ENCODE measurements around the gene INSM1.

Gene INSM1

GRCh38 chr20:20363434-20363798, 4.5 kb upstream of the INSM1 start:
- peaks cover 65% of the 10 kb centered on the region for H3K27me3 ChIP-seq (replicated peaks)
- no peak for TF ChIP-seq CTCF (IDR thresholded peaks at IDR 0.05; ENCODE audit: low read depth, low read length, missing control alignments)
- no peak overlapping the region for H3K4me3 ChIP-seq (ENCODE audit: low read depth, low read length)
- no peak overlapping the region for H3K27ac ChIP-seq
- in situ Hi-C loops (cut with HindIII; ENCODE audit: low pct_ligation_motif_present, low sequenced_read_pairs) = no loop called here
- no peaks in the 10 kb centered on the region for H3K36me3 ChIP-seq (replicated peaks)
- DNase-seq = no peak

GRCh38 chr20:20363799-20364592, 3.9 kb upstream of the INSM1 start:
- H3K27ac ChIP-seq = no peak overlapping the region
- H3K36me3 ChIP-seq (replicated peaks) = no peaks in the 10 kb centered on the region
- no peak overlapping the region for H3K4me3 ChIP-seq (ENCODE audit: low read depth, low read length)
- peaks cover 68% of the 10 kb centered on the region for H3K27me3 ChIP-seq (replicated peaks)
- DNase-seq = no peak
- in situ Hi-C loops (cut with HindIII; ENCODE audit: low pct_ligation_motif_present, low sequenced_read_pairs) = no loop called here
- no peak for TF ChIP-seq CTCF (IDR thresholded peaks at IDR 0.05; ENCODE audit: low read depth, low read length, missing control alignments)

- Histone ChIP-seq H3K36me3 (replicated peaks) (no peaks in the 10 kb centered on the region), H3K27me3 (replicated peaks) (peaks cover 76% of the 10 kb centered on the region), H3K27ac (no peak overlapping the region), H3K4me3 (ENCODE audit: low read depth, low read length) (no peak overlapping the region)
- no peak for TF ChIP-seq CTCF (IDR thresholded peaks at IDR 0.05; ENCODE audit: low read depth, low read length, missing control alignments)
- no peak for DNase-seq
- in situ Hi-C loops (cut with HindIII; ENCODE audit: low pct_ligation_motif_present, low sequenced_read_pairs) = no loop called here
These were observed 3.1 kb upstream of the INSM1 start for GRCh38 chr20:20364593-20365479.

- in situ Hi-C loops (cut with HindIII; ENCODE audit: low pct_ligation_motif_present, low sequenced_read_pairs) = no loop called here
- no peak for TF ChIP-seq CTCF (IDR thresholded peaks at IDR 0.05; ENCODE audit: low read depth, low read length, missing control alignments)
- H3K27me3 ChIP-seq (replicated peaks) = peaks cover 83% of the 10 kb centered on the region
These were observed 2.3 kb upstream of the INSM1 start for GRCh38 chr20:20365480-20366161.

GRCh38 chr20:20366551-20366875, 1.4 kb upstream of the INSM1 start:
- no peak overlapping the region for H3K4me3 ChIP-seq (ENCODE audit: low read depth, low read length)
- no peaks in the 10 kb centered on the region for H3K36me3 ChIP-seq (replicated peaks)
- H3K27me3 ChIP-seq (replicated peaks) = peaks cover 83% of the 10 kb centered on the region
- no peak overlapping the region for H3K27ac ChIP-seq
- no peak for TF ChIP-seq CTCF (IDR thresholded peaks at IDR 0.05; ENCODE audit: low read depth, low read length, missing control alignments)
- DNase-seq = no peak
- in situ Hi-C loops (cut with HindIII; ENCODE audit: low pct_ligation_motif_present, low sequenced_read_pairs) = no loop called here

More at GRCh38 chr20:20365480-20366161, 2.3 kb upstream of the INSM1 start:
- DNase-seq = no peak
- no peak overlapping the region for H3K27ac ChIP-seq
- no peaks in the 10 kb centered on the region for H3K36me3 ChIP-seq (replicated peaks)
- H3K4me3 ChIP-seq (ENCODE audit: low read depth, low read length) = no peak overlapping the region

Data from brain microvascular endothelial cell (primary cell).